Activated naive CD4-positive, alpha-beta T cell treated with anti-CD3 and anti-CD28 coated beads, Interleukin-2, amount 50 U/mL, for 16 hours (primary cell): ENCODE data around the gene SLC26A4.

Source experiments
- DNase-seq: peaks from one replicate; pipeline ENCODE4 v3.0.0-alpha.2; 2020

Gene SLC26A4

DNA sequence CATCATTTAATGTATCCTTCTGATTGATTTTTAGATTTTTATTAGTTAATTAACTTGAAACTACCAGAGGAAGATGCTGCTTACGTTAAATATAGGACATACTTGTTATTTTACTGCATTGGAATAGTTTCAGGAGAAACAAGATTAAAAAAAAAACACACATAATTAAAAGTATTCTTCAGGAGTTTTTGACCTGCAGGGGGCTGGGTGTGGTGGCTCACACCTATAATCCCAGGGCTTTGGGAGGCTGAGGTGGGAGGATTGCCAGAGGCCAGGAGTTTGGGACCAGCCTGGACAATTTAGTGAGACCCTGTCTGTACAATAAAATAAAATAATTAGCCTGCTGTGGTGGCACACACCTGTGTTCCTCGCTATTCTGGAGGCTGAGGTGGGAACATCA lies 94.0 kb downstream of the SLC26A4 start:
- no peak for DNase-seq

DNA sequence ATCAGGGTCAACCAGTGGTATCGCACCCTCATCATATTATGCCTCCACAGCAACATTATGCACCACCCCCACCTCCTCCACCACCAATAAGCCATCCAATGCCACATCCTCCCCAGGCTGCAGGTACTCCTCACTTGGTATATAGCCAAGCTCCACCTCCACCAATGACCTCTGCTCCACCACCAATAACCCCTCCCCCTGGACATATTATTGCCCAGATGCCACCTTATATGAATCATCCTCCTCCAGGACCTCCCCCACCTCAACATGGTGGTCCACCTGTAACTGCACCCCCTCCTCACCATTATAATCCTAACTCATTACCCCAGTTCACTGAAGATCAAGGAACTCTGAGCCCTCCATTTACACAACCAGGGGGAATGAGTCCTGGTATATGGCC lies 98.0 kb downstream of the SLC26A4 start:
- no peak for DNase-seq

- no peak for DNase-seq
These were observed 106.8 kb downstream of the SLC26A4 start for GRCh38 chr7:107767391-107767790.
